Activated T-helper 2 cell treated with anti-CD3 and anti-CD28 coated beads, Interferon-gamma antibody, Interleukin-2, Interleukin-4, amounts not matched to agents 10 μg/mL and 5 μg/mL and 100 μg/mL, durations not matched to agents 14 hours and 24 hours and 36 hours (primary cell): ENCODE measurements around the gene AAMP. TPM values are rescaled to one million over a fixed set of nuclear protein-coding genes. Genes with fewer than 3 reads are reported as not detected.

Experiments used
- DNase-seq: peaks from one replicate; pipeline ENCODE4 v3.0.0; 2021; ENCODE audit warnings: low spot score
- H3K27ac Mint-ChIP-seq: one replicate; pipeline ENCODE4 v1.8.0; 2021; ENCODE audit warnings: mixed read lengths
- H3K27me3 Mint-ChIP-seq: one replicate; pipeline ENCODE4 v1.8.0; 2021; ENCODE audit warnings: low read depth, mixed read lengths
- H3K36me3 Mint-ChIP-seq: one replicate; pipeline ENCODE4 v1.8.0; 2021; ENCODE audit warnings: low read depth, mixed read lengths
- H3K4me1 Mint-ChIP-seq: one replicate; pipeline ENCODE4 v1.8.0; 2021; ENCODE audit warnings: low read depth, mixed read lengths
- H3K4me3 Mint-ChIP-seq: one replicate; pipeline ENCODE4 v1.8.0; 2021; ENCODE audit warnings: low read depth, mild to moderate bottlenecking, moderate library complexity, mixed read lengths
- H3K9me3 Mint-ChIP-seq: one replicate; pipeline ENCODE4 v1.8.0; 2021; ENCODE audit warnings: mixed read lengths
- intact Hi-C: fragments of 100-400 bp; cut with micrococcal nuclease; formaldehyde crosslinking; loops from one replicate; pipeline ENCODE4 v1.15.1; 2023
- total RNA-seq: library from RNA; stranded (reverse); gene quantifications from 2 replicates; pipeline ENCODE4 v1.2.3, GENCODE V29; 2022

The AAMP gene
- total RNA-seq, 1 donor from 2014 or later: 82.4 TPM

GRCh38 chr2:218218268-218219185, 51.4 kb downstream of the AAMP start:
- H3K4me1 Mint-ChIP-seq: peaks cover 49% of the 10 kb centered on the region
- H3K27me3 Mint-ChIP-seq: no peaks in the 10 kb centered on the region
- intact Hi-C loops: loop anchor here (1.0 to 5.0 kb wide), 6 partner anchors 11 to 1169 kb away; partner anchors contain the start of gene DNPEP
- H3K36me3 Mint-ChIP-seq: peaks cover 61% of the 10 kb centered on the region
- H3K4me3 Mint-ChIP-seq: peak overlapping the region; percentile 89
- DNase-seq: no peak
- H3K9me3 Mint-ChIP-seq: no peaks in the 10 kb centered on the region
- peak overlapping the region; percentile 95 for H3K27ac Mint-ChIP-seq

DNA sequence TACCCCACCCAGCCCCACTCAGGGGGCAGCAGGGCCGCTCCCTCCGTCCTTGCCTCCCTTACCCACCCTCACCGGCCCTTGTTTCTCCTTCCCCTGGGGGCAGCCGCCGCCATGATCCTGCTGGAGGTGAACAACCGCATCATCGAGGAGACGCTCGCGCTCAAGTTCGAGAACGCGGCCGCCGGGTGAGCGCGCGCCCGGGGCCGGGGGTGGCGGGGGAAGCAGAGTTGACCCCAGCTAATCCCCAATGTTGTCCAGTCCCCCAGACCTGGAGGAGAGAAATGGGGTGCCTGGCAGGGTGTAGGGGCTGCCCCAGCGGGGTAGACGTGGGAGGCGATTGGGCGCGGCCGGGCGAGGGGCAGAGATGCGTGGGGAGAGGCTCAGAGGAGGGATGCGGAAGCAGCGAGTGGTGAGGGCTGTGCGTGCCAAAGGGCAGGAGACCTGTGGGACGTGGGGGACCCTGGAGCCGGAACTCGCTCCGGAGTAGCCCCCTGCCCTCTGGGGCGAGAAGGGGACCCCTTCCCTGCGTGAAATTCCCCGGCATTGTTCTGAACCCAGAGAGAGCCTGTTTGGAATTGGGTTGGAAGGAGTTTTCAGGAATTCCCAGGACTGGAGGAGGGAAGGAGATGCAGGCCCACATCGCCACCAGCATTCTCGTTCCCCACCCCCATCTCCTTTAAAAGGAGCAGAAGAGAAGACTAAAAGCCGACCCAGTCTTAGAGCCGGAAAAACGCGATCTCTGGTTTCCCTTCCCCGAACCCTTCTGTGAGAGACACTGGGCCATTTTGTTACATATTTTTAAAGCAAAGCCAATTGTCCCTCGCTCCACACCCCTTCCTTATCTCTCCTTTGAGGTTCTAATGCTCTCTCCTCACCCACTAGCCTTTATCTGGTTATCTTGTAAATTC, 52.3 kb downstream of the AAMP start:
- H3K36me3 Mint-ChIP-seq: peaks cover 55% of the 10 kb centered on the region
- DNase-seq: peak; percentile 61
- H3K4me1 Mint-ChIP-seq: peaks cover 39% of the 10 kb centered on the region
- peak overlapping the region; percentile 89 for H3K4me3 Mint-ChIP-seq
- intact Hi-C loops: loop anchor here (1.0 to 5.0 kb wide), 8 partner anchors 12 to 1170 kb away; partner anchors contain the start of genes AAMP, CNOT9, DNPEP and PNKD
- H3K27me3 Mint-ChIP-seq: no peaks in the 10 kb centered on the region
- peak overlapping the region; percentile 95 for H3K27ac Mint-ChIP-seq
- H3K9me3 Mint-ChIP-seq: no peaks in the 10 kb centered on the region

DNA sequence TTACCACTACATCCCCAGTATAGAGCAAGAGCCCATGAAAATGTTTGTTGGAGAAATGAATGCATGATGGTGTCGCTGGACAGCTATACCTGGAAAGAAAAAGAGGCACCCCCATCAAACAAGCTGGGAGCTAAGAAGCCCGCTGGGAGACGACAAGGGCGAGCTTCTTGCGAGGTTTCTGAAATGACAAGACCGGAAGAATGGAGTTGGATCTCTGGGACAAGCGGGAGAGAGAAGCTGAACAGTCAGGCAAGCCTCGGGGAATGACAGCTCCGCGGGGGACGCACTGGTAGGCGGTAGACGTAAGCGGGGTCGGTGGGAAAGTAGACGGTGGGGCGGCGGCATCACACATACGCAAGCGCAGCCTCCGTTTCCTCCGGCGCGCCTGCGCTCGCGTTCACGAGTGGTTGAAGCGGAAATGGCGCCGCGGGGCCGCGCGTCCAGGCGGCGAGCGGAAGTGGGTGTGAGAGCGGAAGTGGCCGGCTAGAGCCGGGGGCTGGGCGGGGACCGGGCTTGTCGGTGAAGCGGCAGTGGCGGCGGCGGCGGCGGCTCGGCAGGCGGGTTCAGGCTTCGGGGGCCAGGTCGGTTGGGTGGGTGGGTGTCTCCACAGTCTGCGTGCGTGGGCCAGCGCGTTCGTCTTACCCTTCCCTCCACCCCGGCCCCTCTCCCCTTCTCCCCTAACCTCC, 53.1 kb downstream of the AAMP start, which contains the start of gene ARPC2:
Gene ARPC2 (plus strand): TSS at position 516 of the 686 bp plus-strand sequence. CDS start 282 bp downstream, outside the sequence.
- intact Hi-C loops: loop anchor here (1.0 to 5.0 kb wide), 3 partner anchors 53 to 1170 kb away; partner anchors contain the start of genes AAMP, CNOT9, DNPEP and PNKD
- peak; percentile 95 for DNase-seq
- H3K36me3 Mint-ChIP-seq: peaks cover 49% of the 10 kb centered on the region
- peak within 1 kb of the TSS; percentile 89 for H3K4me3 Mint-ChIP-seq
- peaks cover 35% of the 10 kb centered on the region for H3K4me1 Mint-ChIP-seq
- peaks cover 2% of the 10 kb centered on the region for H3K27me3 Mint-ChIP-seq
- H3K27ac Mint-ChIP-seq: peak within 1 kb of the TSS; percentile 95
- peaks cover 3% of the 10 kb centered on the region for H3K9me3 Mint-ChIP-seq

DNA sequence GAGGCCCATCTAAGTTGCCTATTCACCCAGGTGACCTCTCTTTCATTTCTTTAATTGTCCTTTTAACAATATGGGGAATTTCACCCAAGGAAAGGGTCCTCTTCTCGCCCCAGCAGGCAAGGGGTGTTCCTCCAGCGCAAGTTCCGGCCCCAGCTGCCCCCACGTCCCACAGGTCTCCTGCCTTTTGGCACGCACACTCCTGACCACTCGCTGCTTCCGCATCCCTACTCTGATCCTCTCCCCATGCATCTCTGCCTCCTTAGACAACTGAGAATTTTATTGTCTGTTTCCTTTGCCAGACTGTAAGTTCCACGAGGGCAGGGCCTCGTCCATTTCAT, 53.6 kb downstream of the AAMP start:
- Mint-ChIP-seq H3K27me3 (peaks cover 2% of the 10 kb centered on the region), H3K4me3 (peak overlapping the region; percentile 89), H3K36me3 (peaks cover 44% of the 10 kb centered on the region), H3K27ac (peak overlapping the region; percentile 91), H3K9me3 (peaks cover 4% of the 10 kb centered on the region), H3K4me1 (peaks cover 30% of the 10 kb centered on the region)
- DNase-seq: no peak
- intact Hi-C loops: loop anchor here (5.0 kb wide), 1 partner anchor 1171 kb away; the partner anchor contains the start of gene DNPEP

Other genes with a start within 250 kb of the AAMP start
- gene RUFY4, start 200.9 kb downstream of the AAMP start, total RNA-seq: 0.39 TPM in 1 of 2 replicates, not detected in the other
- gene CXCR2, start 144.1 kb downstream of the AAMP start, total RNA-seq: 0.09 TPM in 1 of 2 replicates, not detected in the other
- not detected in 2 replicates for gene CXCR1, start 103.2 kb downstream of the AAMP start, total RNA-seq
- gene ARPC2, start 52.9 kb downstream of the AAMP start, total RNA-seq: 639 and 643 TPM in 2 replicates
- gene GPBAR1, start 9.1 kb downstream of the AAMP start, total RNA-seq: 0.41 and 0.87 TPM in 2 replicates
- 19.9 and 20.8 TPM in 2 replicates for gene PNKD, start 382 bp upstream of the AAMP start, total RNA-seq
- 69.6 and 73.7 TPM in 2 replicates for gene TMBIM1, start 22.4 kb upstream of the AAMP start, total RNA-seq
- not detected in 2 replicates for gene CATIP, start 86.7 kb upstream of the AAMP start, total RNA-seq
- 0.18 and 0.21 TPM in 2 replicates for gene SLC11A1, start 112.1 kb upstream of the AAMP start, total RNA-seq
- gene CTDSP1, start 129.7 kb upstream of the AAMP start, total RNA-seq: 114 and 115 TPM in 2 replicates
- not detected in 2 replicates for gene VIL1, start 149.0 kb upstream of the AAMP start, total RNA-seq